PFSK-1 (cell line): ENCODE measurements around the gene SETBP1.

Experiments used
- FOXP2 ChIP-seq: optimal IDR thresholded peaks from 2 replicates; pipeline ENCODE3; 2011; ENCODE audit warnings: borderline replicate concordance, control low read depth, inconsistent platforms; ENCODE audit not compliant: insufficient read depth; ENCODE audit errors: extremely low read length, extremely low read depth
- POLR2AphosphoS5 ChIP-seq: IDR thresholded peaks from 2 replicates; pipeline ENCODE4 v1.6.1; 2012; ENCODE audit warnings: low read depth, mild to moderate bottlenecking, control low read depth, low read length, moderate library complexity
- REST ChIP-seq, 2 experiments: IDR thresholded peaks; 2 replicates each; pipeline versions ENCODE4 v1.6.1 to v1.8.0; 2011 to 2012; ENCODE audit warnings: low read depth in 2 of 2, low read length in 2 of 2, control low read depth in 1 of 2, inconsistent platforms in 1 of 2, mild to moderate bottlenecking in 1 of 2, moderate library complexity in 1 of 2; ENCODE audit not compliant: insufficient read depth in 1 of 2
- SIN3A ChIP-seq: IDR thresholded peaks from 2 replicates; pipeline ENCODE4 v1.6.1; 2012; ENCODE audit warnings: mild to moderate bottlenecking, low read length, moderate library complexity, borderline replicate concordance; ENCODE audit not compliant: insufficient read depth
- TAF1 ChIP-seq: IDR thresholded peaks from 2 replicates; pipeline ENCODE4 v1.6.1; 2012; ENCODE audit warnings: low read length, control low read depth, borderline replicate concordance; ENCODE audit not compliant: insufficient read depth

SETBP1 gene

GRCh38 chr18:45024357-45025088 is 343.8 kb downstream of the SETBP1 start:
- TF ChIP-seq SIN3A = no peak
- TF ChIP-seq TAF1 = no peak
- TF ChIP-seq FOXP2 = no peak
- no peak for TF ChIP-seq POLR2AphosphoS5
- TF ChIP-seq REST (IDR thresholded peaks at IDR 0.05; ENCODE audit: insufficient read depth in 1 of 2, low read depth in 2 of 2, low read length in 2 of 2) = no peak

GRCh38 chr18:45025089-45025450 is 344.4 kb downstream of the SETBP1 start:
- TF ChIP-seq POLR2AphosphoS5 (no peak), TAF1 (no peak), FOXP2 (no peak), SIN3A (no peak), REST (IDR thresholded peaks at IDR 0.05; ENCODE audit: insufficient read depth in 1 of 2, low read depth in 2 of 2, low read length in 2 of 2) (no peak)

- no peak for TF ChIP-seq FOXP2
- TF ChIP-seq POLR2AphosphoS5 = no peak
- no peak for TF ChIP-seq SIN3A
- no peak for TF ChIP-seq REST (IDR thresholded peaks at IDR 0.05; ENCODE audit: insufficient read depth in 1 of 2, low read depth in 2 of 2, low read length in 2 of 2)
- no peak for TF ChIP-seq TAF1
These were observed 345.5 kb downstream of the SETBP1 start for GRCh38 chr18:45026162-45026561.

GRCh38 chr18:45034179-45034578 is 353.5 kb downstream of the SETBP1 start:
- TF ChIP-seq TAF1 (no peak), SIN3A (no peak)

GRCh38 chr18:45037618-45038017 is 356.9 kb downstream of the SETBP1 start:
- TF ChIP-seq FOXP2 = no peak
- no peak for TF ChIP-seq REST (IDR thresholded peaks at IDR 0.05; ENCODE audit: insufficient read depth in 1 of 2, low read depth in 2 of 2, low read length in 2 of 2)
